HK-2 (cell line): ENCODE results near the gene ANKRD11.
"Not testable (repeated sequence)": the region's sequence is repeated elsewhere in the genome, so short reads cannot be mapped to it uniquely, and the experiment has no call there.

Experiments used
- DNase-seq: peaks from one replicate; pipeline ENCODE4 v3.0.0-alpha.2; 2018; ENCODE audit not compliant: unreplicated experiment

Gene ANKRD11

GRCh38 chr16:89363621-89364393, 126.6 kb downstream of the ANKRD11 start:
- DNase-seq: peak; percentile 61

GRCh38 chr16:89362540-89363223, 127.7 kb downstream of the ANKRD11 start:
- not testable (repeated sequence) for DNase-seq

- no peak for DNase-seq
Measured at GRCh38 chr16:89361751-89362539, 128.4 kb downstream of the ANKRD11 start.

GRCh38 chr16:89360760-89361435, 129.5 kb downstream of the ANKRD11 start:
- DNase-seq: no peak

- no peak for DNase-seq
Measured at GRCh38 chr16:89359264-89360147, 130.9 kb downstream of the ANKRD11 start.

GRCh38 chr16:89358030-89359005, 132.0 kb downstream of the ANKRD11 start:
- DNase-seq: no peak

- DNase-seq: no peak
Measured at GRCh38 chr16:89357055-89357816, 133.1 kb downstream of the ANKRD11 start.

- DNase-seq: no peak
Measured at GRCh38 chr16:89355686-89356085, 134.7 kb downstream of the ANKRD11 start.

- no peak for DNase-seq
Measured at GRCh38 chr16:89355007-89355406, 135.4 kb downstream of the ANKRD11 start.

- DNase-seq: no peak
Measured at GRCh38 chr16:89354325-89354724, 136.0 kb downstream of the ANKRD11 start.

- no peak for DNase-seq
Measured at GRCh38 chr16:89352091-89352681, 138.2 kb downstream of the ANKRD11 start.

- no peak for DNase-seq
Measured at GRCh38 chr16:89351645-89352044, 138.7 kb downstream of the ANKRD11 start.

- DNase-seq: no peak
Measured at GRCh38 chr16:89350701-89351380, 139.5 kb downstream of the ANKRD11 start.

GRCh38 chr16:89349947-89350633, 140.3 kb downstream of the ANKRD11 start:
- no peak for DNase-seq

GRCh38 chr16:89347807-89348206, 142.6 kb downstream of the ANKRD11 start:
- no peak for DNase-seq

GRCh38 chr16:89346869-89347268, 143.5 kb downstream of the ANKRD11 start:
- no peak for DNase-seq

- DNase-seq: no peak
Measured at GRCh38 chr16:89345642-89346150, 144.7 kb downstream of the ANKRD11 start.
